HFFc6 (cell line): ENCODE results near the gene GDE1. TPM values are rescaled to one million over a fixed set of nuclear protein-coding genes. Genes with fewer than 3 reads are reported as not detected.
A peak's percentile ranks its signal among the peaks of the same experiment; 100 is the strongest.

Experiments
- DNase-seq: peaks from one replicate; pipeline ENCODE4 v3.0.0-alpha.2; 2018
- H3K27ac Mint-ChIP-seq: 2 replicates; pipeline ENCODE4 v1.8.0; 2020; ENCODE audit warnings: mild to moderate bottlenecking, mixed read lengths
- H3K27me3 Mint-ChIP-seq: 2 replicates; pipeline ENCODE4 v1.8.0; 2021; ENCODE audit warnings: mild to moderate bottlenecking, moderate library complexity, mixed read lengths; ENCODE audit not compliant: insufficient read depth
- H3K36me3 Mint-ChIP-seq: 2 replicates; pipeline ENCODE4 v1.8.0; 2021; ENCODE audit warnings: low read depth, mixed read lengths
- H3K4me1 Mint-ChIP-seq: 2 replicates; pipeline ENCODE4 v1.8.0; 2020; ENCODE audit warnings: low read depth, mixed read lengths
- H3K4me3 Mint-ChIP-seq: 2 replicates; pipeline ENCODE4 v1.8.0; 2020; ENCODE audit warnings: mild to moderate bottlenecking, moderate library complexity, mixed read lengths
- H3K9me3 Mint-ChIP-seq: 2 replicates; pipeline ENCODE4 v1.8.0; 2020; ENCODE audit warnings: mild to moderate bottlenecking, mixed read lengths
- CTCF ChIP-seq: fragments of 200-600 bp; sonication (generic); IDR thresholded peaks from 2 replicates; pipeline ENCODE4 v1.5.0; 2021; ENCODE audit warnings: antibody characterized with exemption, mild to moderate bottlenecking
- long read RNA-seq: library from polyadenylated mRNA; unstranded; transcript quantifications from one replicate; pipeline ENCODE4 v2.0.0, GENCODE V29; 2019
- total RNA-seq, 6 experiments: library from RNA; stranded (reverse); fragmentation: NEBNext Ultra II Directional; extraction: Animal tissue kit (Norgen Biotek cat#: 25700); gene quantifications; 2 replicates in 1 of 6; 3 replicates in 5 of 6; pipeline ENCODE4 v1.2.3, GENCODE V29; 2021

The GDE1 gene
- 10 to 100 TPM; 61.4 to 91.1 (median 77.1) TPM for total RNA-seq
- long read RNA-seq, transcript GDE1-201 (6 exons, 2,958 nt) = major isoform, 133 of 152 reads
- long read RNA-seq, transcript GDE1-203 (6 exons, 2,238 nt) = minor isoform, 6 of 152 reads
- long read RNA-seq, partial matches to known transcripts = 4 of 152 reads
- long read RNA-seq, other reads (novel, unspliced or antisense) = 8 of 152 reads

GRCh38 chr16:19521471-19522396 is at the start of gene GDE1:
Gene GDE1 (minus strand): TSS chr16:19522098. CDS start chr16:19521964, 134 bp downstream.
- H3K4me1 Mint-ChIP-seq = peaks cover 62% of the 10 kb centered on the region
- no peaks in the 10 kb centered on the region for H3K9me3 Mint-ChIP-seq
- peaks cover 12% of the 10 kb centered on the region for H3K36me3 Mint-ChIP-seq
- no peaks in the 10 kb centered on the region for H3K27me3 Mint-ChIP-seq
- peak within 1 kb of the TSS; percentile 83 for H3K27ac Mint-ChIP-seq
- peak; percentile 64 for TF ChIP-seq CTCF
- peak within 1 kb of the TSS; percentile 93 for H3K4me3 Mint-ChIP-seq
- peak; percentile 86 for DNase-seq

GRCh38 chr16:19567560-19567959 is 45.7 kb upstream of the GDE1 start:
- no peak overlapping the region for H3K27ac Mint-ChIP-seq
- TF ChIP-seq CTCF = no peak
- no peaks in the 10 kb centered on the region for H3K4me1 Mint-ChIP-seq
- H3K36me3 Mint-ChIP-seq = peaks cover 23% of the 10 kb centered on the region
- no peaks in the 10 kb centered on the region for H3K27me3 Mint-ChIP-seq
- no peaks in the 10 kb centered on the region; the same call in 1 of the 2 replicates for H3K9me3 Mint-ChIP-seq
- no peak for DNase-seq
- H3K4me3 Mint-ChIP-seq = no peak overlapping the region

GRCh38 chr16:19566362-19566761 is 44.5 kb upstream of the GDE1 start:
- H3K36me3 Mint-ChIP-seq = peaks cover 23% of the 10 kb centered on the region
- H3K4me3 Mint-ChIP-seq = no peak overlapping the region
- H3K4me1 Mint-ChIP-seq = no peaks in the 10 kb centered on the region
- no peak for TF ChIP-seq CTCF
- no peak for DNase-seq
- H3K27ac Mint-ChIP-seq = no peak overlapping the region
- no peaks in the 10 kb centered on the region; the same call in 1 of the 2 replicates for H3K9me3 Mint-ChIP-seq
- no peaks in the 10 kb centered on the region for H3K27me3 Mint-ChIP-seq

- H3K27me3 Mint-ChIP-seq = no peaks in the 10 kb centered on the region
- no peak overlapping the region for H3K27ac Mint-ChIP-seq
- no peak overlapping the region for H3K4me3 Mint-ChIP-seq
- H3K4me1 Mint-ChIP-seq = no peaks in the 10 kb centered on the region
- H3K9me3 Mint-ChIP-seq = no peaks in the 10 kb centered on the region; the same call in 1 of the 2 replicates
- no peak for TF ChIP-seq CTCF
- no peak for DNase-seq
- H3K36me3 Mint-ChIP-seq = peaks cover 18% of the 10 kb centered on the region
These were observed 41.5 kb upstream of the GDE1 start for GRCh38 chr16:19563377-19563776.

GRCh38 chr16:19560078-19560477 is 38.2 kb upstream of the GDE1 start:
- TF ChIP-seq CTCF = no peak
- Mint-ChIP-seq H3K4me3 (no peak overlapping the region), H3K9me3 (no peaks in the 10 kb centered on the region; the same call in 1 of the 2 replicates), H3K36me3 (peaks cover 12% of the 10 kb centered on the region), H3K4me1 (peaks cover 10% of the 10 kb centered on the region), H3K27ac (no peak overlapping the region), H3K27me3 (peaks cover 2% of the 10 kb centered on the region; the same call in 1 of the 2 replicates)
- DNase-seq = no peak
